Neural cell (in vitro differentiated cells): Measurements from ENCODE around the gene RFX4.
"Not testable (repeated sequence)": the region's sequence is repeated elsewhere in the genome, so short reads cannot be mapped to it uniquely, and the experiment has no call there.

Experiments
- CTCF ChIP-seq: fragments of 450-650 bp; IDR thresholded peaks from 2 replicates; pipeline ENCODE4 v1.5.1; 2014; ENCODE audit warnings: antibody characterized with exemption, mild to moderate bottlenecking, moderate library complexity; ENCODE audit not compliant: poor library complexity, severe bottlenecking
- EP300 ChIP-seq: fragments of 450-650 bp; conservative IDR thresholded peaks from 2 replicates; pipeline ENCODE4 v1.6.1; 2014; ENCODE audit warnings: antibody characterized with exemption, mild to moderate bottlenecking, moderate library complexity; ENCODE audit not compliant: poor library complexity, severe bottlenecking
- EZH2 ChIP-seq: fragments of 200-600, 300-800 bp; shearing (Covaris generic), sonication (generic); IDR thresholded peaks from 2 replicates; pipeline ENCODE4 v1.6.1; 2014; ENCODE audit warnings: antibody characterized with exemption, low read length, borderline replicate concordance, mild to moderate bottlenecking; ENCODE audit not compliant: insufficient read depth, poor library complexity, severe bottlenecking
- MXI1 ChIP-seq: fragments of 450-650 bp; conservative IDR thresholded peaks from 2 replicates; pipeline ENCODE4 v1.6.1; 2014; ENCODE audit warnings: antibody characterized with exemption, mild to moderate bottlenecking; ENCODE audit not compliant: poor library complexity, severe bottlenecking
- REST ChIP-seq: IDR thresholded peaks from 2 replicates; pipeline ENCODE4 v1.6.1; 2012; ENCODE audit warnings: borderline replicate concordance
- SMC3 ChIP-seq: fragments of 450-650 bp; conservative IDR thresholded peaks from 2 replicates; pipeline ENCODE4 v1.6.1; 2014; ENCODE audit warnings: antibody characterized with exemption, mild to moderate bottlenecking, moderate library complexity; ENCODE audit not compliant: poor library complexity

- TF ChIP-seq CTCF, SMC3, EP300, MXI1, EZH2, REST: not testable (repeated sequence)
These were observed 109.2 kb downstream of the RFX4 start for GRCh38 chr12:106692033-106692432.
